Left ventricle myocardium inferior (tissue), 1 donor: Measurements from ENCODE around the gene WWC2. TPM values are rescaled to one million over a fixed set of nuclear protein-coding genes. Genes with fewer than 3 reads are reported as not detected.
A peak's percentile ranks its signal among the peaks of the same experiment; 100 is the strongest.

Experiments used
- DNase-seq: peaks from one replicate; pipeline ENCODE4 v3.0.0-alpha.2; 2020
- H3K27ac ChIP-seq: fragments of 200-600 bp; replicated peaks from 2 replicates; pipeline ENCODE4 v1.8.0; 2021
- H3K27me3 ChIP-seq: fragments of 200-600 bp; 2 replicates; pipeline ENCODE4 v1.8.0; 2021; ENCODE audit warnings: low read depth
- H3K36me3 ChIP-seq: fragments of 200-600 bp; 2 replicates; pipeline ENCODE4 v1.8.0; 2021
- H3K4me1 ChIP-seq: fragments of 200-600 bp; 2 replicates; pipeline ENCODE4 v1.8.0; 2021
- H3K4me3 ChIP-seq: fragments of 200-600 bp; 2 replicates; pipeline ENCODE4 v1.8.0; 2021; ENCODE audit warnings: mild to moderate bottlenecking, moderate library complexity
- H3K9me3 ChIP-seq: fragments of 200-600 bp; replicated peaks from 2 replicates; pipeline ENCODE4 v1.8.0; 2021
- intact Hi-C: fragments of 100-400 bp; cut with micrococcal nuclease; formaldehyde crosslinking; loops from one replicate; pipeline ENCODE4 v1.11.0; 2022
- total RNA-seq: library from RNA; stranded (reverse); fragmentation: NEBNext Ultra II Directional; extraction: Animal tissue kit (Norgen Biotek cat#: 25700); gene quantifications from one replicate; pipeline ENCODE4 v1.2.1, GENCODE V29; 2021
- TF ChIP-seq, protein P1 (sequence below): fragments of 200-600 bp; IDR thresholded peaks from 2 replicates; pipeline ENCODE4 v1.8.0; 2021; ENCODE audit warnings: antibody characterized with exemption, mild to moderate bottlenecking, borderline replicate concordance
- donor health status: DM: no; HTN: yes; CAD: no; lungs with severe emphysema.

The WWC2 gene
- total RNA-seq, 1 donor from 2014 or later, result 42.3 TPM

DNA sequence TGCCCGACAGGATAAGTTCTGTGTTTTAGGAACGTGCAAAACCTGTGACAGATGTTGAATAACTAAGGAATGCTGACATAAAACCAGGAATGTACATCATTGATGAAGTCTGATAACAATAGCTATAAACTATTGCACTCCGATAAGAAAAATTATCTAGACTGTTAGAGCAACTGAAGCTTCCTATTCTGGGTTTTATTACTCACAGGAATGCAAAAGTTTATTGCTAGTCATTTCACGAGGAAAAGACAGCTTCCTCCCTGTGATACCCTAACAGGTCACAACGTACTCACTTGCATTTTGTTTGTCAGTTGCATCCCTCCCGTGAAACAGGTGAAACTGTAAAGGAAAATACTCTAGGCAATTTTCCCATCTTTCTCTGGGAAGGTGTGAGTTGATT is 155.1 kb downstream of the WWC2 start:
- Histone ChIP-seq H3K4me1 (peaks cover 6% of the 10 kb centered on the region), H3K27ac (no peak overlapping the region), H3K9me3 (no peaks in the 10 kb centered on the region), H3K4me3 (no peak overlapping the region), H3K27me3 (no peaks in the 10 kb centered on the region), H3K36me3 (peaks cover 47% of the 10 kb centered on the region)
- intact Hi-C loops, result no loop called here
- TF ChIP-seq, protein P1, sequence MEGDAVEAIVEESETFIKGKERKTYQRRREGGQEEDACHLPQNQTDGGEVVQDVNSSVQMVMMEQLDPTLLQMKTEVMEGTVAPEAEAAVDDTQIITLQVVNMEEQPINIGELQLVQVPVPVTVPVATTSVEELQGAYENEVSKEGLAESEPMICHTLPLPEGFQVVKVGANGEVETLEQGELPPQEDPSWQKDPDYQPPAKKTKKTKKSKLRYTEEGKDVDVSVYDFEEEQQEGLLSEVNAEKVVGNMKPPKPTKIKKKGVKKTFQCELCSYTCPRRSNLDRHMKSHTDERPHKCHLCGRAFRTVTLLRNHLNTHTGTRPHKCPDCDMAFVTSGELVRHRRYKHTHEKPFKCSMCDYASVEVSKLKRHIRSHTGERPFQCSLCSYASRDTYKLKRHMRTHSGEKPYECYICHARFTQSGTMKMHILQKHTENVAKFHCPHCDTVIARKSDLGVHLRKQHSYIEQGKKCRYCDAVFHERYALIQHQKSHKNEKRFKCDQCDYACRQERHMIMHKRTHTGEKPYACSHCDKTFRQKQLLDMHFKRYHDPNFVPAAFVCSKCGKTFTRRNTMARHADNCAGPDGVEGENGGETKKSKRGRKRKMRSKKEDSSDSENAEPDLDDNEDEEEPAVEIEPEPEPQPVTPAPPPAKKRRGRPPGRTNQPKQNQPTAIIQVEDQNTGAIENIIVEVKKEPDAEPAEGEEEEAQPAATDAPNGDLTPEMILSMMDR, result no peak
- no peak for DNase-seq

DNA sequence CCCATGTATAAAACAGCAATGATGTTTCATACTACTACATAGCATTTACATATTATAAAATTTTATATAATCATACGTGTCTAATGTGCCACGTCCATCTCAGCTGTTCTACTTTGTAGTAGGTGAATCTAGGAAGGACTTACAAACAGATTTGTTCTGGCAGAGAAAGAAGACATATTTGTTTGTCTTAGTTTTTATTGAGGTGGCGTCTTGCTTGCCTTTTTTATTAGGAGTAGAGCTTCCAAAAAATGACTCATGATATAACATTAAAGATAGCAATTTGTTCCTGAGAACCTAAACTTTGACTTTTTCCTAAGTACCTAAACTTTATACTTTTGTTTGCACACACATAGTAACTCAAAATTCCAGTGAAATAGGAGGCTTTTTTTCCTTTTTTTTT is 156.4 kb downstream of the WWC2 start:
- intact Hi-C loops, result no loop called here
- Histone ChIP-seq H3K27ac (no peak overlapping the region), H3K36me3 (peaks cover 59% of the 10 kb centered on the region), H3K27me3 (no peaks in the 10 kb centered on the region), H3K9me3 (no peaks in the 10 kb centered on the region), H3K4me1 (peaks cover 6% of the 10 kb centered on the region), H3K4me3 (no peak overlapping the region)
- TF ChIP-seq, protein P1, result no peak
- no peak for DNase-seq

DNA sequence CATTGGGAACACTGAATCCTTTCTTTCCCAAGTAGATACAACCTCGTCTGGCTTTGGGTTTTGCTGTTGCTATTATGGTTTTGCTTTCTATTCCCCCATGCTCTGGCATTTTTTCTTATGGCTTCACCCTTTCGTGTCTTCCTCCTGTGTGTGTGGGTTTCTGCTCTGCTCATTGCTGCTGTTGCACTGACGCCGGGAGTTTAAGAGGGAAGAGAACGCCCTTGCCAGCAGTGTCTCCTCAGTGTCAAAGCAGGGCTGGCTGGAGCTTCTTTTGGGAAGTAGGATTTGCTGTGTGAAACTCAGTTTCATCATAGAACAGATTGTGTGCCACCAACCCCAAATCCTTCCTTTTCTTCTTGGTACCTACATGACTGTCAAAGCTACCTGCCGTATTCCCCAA is 157.3 kb downstream of the WWC2 start:
- Histone ChIP-seq H3K9me3 (no peaks in the 10 kb centered on the region), H3K4me1 (peaks cover 6% of the 10 kb centered on the region), H3K27ac (no peak overlapping the region), H3K4me3 (no peak overlapping the region), H3K36me3 (peaks cover 62% of the 10 kb centered on the region), H3K27me3 (no peaks in the 10 kb centered on the region)
- intact Hi-C loops, result no loop called here
- TF ChIP-seq, protein P1, result no peak
- no peak for DNase-seq

DNA sequence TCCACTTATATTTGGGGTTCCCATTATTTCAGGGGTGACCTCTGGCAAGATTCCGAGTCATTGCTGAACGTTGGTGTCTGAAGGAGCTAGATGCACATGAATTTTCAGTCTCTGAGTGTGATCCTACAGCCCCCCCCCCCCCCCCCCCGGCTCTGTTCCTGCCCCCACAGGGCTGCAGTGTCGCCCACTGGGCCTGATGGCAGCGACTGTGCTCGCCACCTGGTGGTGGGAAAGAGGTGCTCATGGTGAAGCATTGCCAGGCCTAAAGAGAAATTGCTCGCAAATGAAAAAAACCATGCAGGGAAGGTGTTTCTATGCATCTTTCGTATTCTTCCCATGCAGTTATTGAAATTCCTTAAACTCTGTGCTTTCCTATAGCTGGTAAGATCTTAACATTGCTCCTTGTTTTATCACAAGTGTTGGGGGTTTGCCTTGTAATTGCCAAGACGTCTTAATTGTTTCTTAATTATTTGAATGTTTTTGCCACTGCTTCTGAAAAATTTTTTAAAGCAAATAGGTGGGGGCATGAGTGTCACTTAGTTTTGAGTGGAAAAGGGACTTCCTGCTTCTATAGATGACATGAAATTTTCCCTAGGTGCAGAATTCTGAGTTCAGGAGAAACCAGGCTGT is 157.8 kb downstream of the WWC2 start:
- no peaks in the 10 kb centered on the region for H3K27me3 ChIP-seq
- peaks cover 9% of the 10 kb centered on the region for H3K4me1 ChIP-seq
- peak; percentile 31 for DNase-seq
- H3K36me3 ChIP-seq, result peaks cover 61% of the 10 kb centered on the region
- H3K4me3 ChIP-seq, result no peak overlapping the region
- intact Hi-C loops, result no loop called here
- TF ChIP-seq, protein P1, result peak; percentile 81
- H3K9me3 ChIP-seq, result no peaks in the 10 kb centered on the region
- no peak overlapping the region for H3K27ac ChIP-seq

DNA sequence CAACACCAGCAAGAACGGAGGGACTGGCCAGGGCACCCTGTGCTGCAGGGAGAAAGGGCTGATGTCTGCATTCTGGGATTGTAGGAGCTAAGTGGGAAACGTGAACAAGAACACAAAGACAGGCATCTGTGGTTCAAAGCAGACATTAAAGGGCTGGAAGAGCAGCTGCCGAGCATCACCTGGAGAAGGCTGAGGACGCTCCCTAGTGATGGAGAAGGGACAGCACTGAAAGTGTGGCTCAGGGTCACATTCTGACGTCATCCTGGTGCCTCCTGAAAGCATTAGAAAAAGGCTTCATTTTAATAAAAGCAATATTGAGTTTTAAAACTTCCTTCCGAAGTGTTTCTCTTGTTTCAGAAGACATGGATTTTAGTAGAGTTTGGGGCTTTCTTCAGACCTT is 158.8 kb downstream of the WWC2 start:
- DNase-seq, result no peak
- no peaks in the 10 kb centered on the region for H3K9me3 ChIP-seq
- intact Hi-C loops, result no loop called here
- H3K27ac ChIP-seq, result no peak overlapping the region
- H3K4me3 ChIP-seq, result no peak overlapping the region
- TF ChIP-seq, protein P1, result no peak
- no peaks in the 10 kb centered on the region for H3K27me3 ChIP-seq
- H3K36me3 ChIP-seq, result peaks cover 54% of the 10 kb centered on the region
- H3K4me1 ChIP-seq, result peaks cover 17% of the 10 kb centered on the region
